Measurements from ENCODE around the gene HSD17B2.

HSD17B2 gene

DNA sequence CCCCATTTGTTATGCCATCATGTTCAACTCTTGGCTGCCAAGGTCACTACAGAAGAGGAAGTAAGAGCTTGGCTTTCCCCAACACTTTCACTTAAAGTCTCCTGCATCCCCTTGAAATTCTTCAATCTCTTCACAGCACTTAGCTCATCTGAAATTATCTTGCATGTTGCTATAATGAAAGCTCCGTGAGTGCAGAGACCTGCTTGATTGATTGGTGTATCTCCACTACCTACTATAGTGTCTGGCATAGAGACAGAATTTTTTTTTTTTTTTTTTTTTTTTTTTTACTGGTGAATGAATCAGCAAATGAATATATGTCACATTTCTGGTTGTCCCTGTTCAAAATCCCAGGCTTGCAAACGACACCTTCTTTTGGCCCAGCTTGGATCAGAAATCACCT, 21.9 kb upstream of the HSD17B2 start:
- TF ChIP-seq EP300 (IDR thresholded peaks at IDR 0.05; ENCODE audit: borderline replicate concordance) (no peak), RAD21 (IDR thresholded peaks at IDR 0.05; ENCODE audit: low read depth) (no peak), CEBPB (IDR thresholded peaks at IDR 0.05) (no peak)

DNA sequence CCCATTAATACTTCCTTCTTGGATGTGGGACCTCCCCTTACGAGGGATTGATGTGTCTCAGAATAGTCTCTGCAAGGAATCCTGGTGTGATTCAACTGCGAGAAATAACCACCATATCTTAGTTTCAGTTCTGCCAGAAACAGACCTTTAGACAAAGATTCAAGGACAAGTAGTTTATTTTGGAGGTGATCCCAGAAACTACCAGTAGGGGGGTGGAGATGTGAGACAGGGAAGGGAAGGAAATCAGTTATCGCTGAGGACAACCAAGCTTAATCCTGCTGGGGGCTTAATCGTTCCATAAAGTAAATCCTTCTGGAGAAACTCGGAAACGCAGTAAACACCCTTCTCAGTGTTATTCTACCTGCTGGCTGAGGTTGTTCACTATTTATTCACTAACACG, 18.8 kb upstream of the HSD17B2 start:
- no peak for TF ChIP-seq TAF1 (IDR thresholded peaks at IDR 0.05; ENCODE audit: low read depth)
- no peak for TF ChIP-seq CREB1 (IDR thresholded peaks at IDR 0.05; ENCODE audit: low read depth)
- TF ChIP-seq, protein P1, sequence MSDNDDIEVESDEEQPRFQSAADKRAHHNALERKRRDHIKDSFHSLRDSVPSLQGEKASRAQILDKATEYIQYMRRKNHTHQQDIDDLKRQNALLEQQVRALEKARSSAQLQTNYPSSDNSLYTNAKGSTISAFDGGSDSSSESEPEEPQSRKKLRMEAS (IDR thresholded peaks at IDR 0.05) = no peak
- no peak for TF ChIP-seq EGR1 (IDR thresholded peaks at IDR 0.05)
- no peak for TF ChIP-seq TCF12 (IDR thresholded peaks at IDR 0.05; ENCODE audit: low read depth)
- no peak for TF ChIP-seq FOXM1 (IDR thresholded peaks at IDR 0.05; ENCODE audit: borderline replicate concordance, low read depth)
- TF ChIP-seq TEAD4 (IDR thresholded peaks at IDR 0.05) = no peak
- TF ChIP-seq CEBPB (IDR thresholded peaks at IDR 0.05) = no peak
- TF ChIP-seq NFIC (IDR thresholded peaks at IDR 0.05) = no peak
- no peak for TF ChIP-seq RAD21 (IDR thresholded peaks at IDR 0.05; ENCODE audit: low read depth)
- no peak for TF ChIP-seq ZBTB7A (IDR thresholded peaks at IDR 0.05; ENCODE audit: low read depth)

DNA sequence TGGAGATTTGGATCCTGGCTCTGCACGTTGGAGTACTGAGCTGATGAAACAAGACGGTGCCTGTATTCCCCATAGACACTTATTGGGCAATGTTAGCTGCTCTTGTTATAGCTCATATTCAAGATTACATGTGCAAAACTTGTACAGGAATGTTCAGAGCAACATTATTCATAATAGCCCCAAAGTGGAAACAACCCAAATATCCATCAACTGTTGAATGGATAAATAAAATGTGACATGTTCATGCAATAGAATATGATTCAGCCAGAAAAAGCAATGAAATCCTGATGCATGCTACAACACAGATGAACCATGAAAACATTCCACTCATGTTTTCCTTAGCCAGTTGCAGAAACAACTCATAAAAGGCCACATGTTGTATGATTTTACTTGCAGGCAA, 18.1 kb upstream of the HSD17B2 start:
- TF ChIP-seq ZBTB7A (IDR thresholded peaks at IDR 0.05; ENCODE audit: low read depth) (no peak), CREB1 (IDR thresholded peaks at IDR 0.05; ENCODE audit: low read depth) (no peak), FOXM1 (IDR thresholded peaks at IDR 0.05; ENCODE audit: borderline replicate concordance, low read depth) (no peak), YY1 (IDR thresholded peaks at IDR 0.05; ENCODE audit: low read depth) (no peak), EP300 (IDR thresholded peaks at IDR 0.05; ENCODE audit: borderline replicate concordance) (no peak), TAF1 (IDR thresholded peaks at IDR 0.05; ENCODE audit: low read depth) (no peak), TEAD4 (IDR thresholded peaks at IDR 0.05) (no peak), RAD21 (IDR thresholded peaks at IDR 0.05; ENCODE audit: low read depth) (no peak), CEBPB (IDR thresholded peaks at IDR 0.05) (no peak), TCF12 (IDR thresholded peaks at IDR 0.05; ENCODE audit: low read depth) (no peak), EGR1 (IDR thresholded peaks at IDR 0.05) (no peak), NFIC (IDR thresholded peaks at IDR 0.05) (no peak)
- TF ChIP-seq, protein P2, sequence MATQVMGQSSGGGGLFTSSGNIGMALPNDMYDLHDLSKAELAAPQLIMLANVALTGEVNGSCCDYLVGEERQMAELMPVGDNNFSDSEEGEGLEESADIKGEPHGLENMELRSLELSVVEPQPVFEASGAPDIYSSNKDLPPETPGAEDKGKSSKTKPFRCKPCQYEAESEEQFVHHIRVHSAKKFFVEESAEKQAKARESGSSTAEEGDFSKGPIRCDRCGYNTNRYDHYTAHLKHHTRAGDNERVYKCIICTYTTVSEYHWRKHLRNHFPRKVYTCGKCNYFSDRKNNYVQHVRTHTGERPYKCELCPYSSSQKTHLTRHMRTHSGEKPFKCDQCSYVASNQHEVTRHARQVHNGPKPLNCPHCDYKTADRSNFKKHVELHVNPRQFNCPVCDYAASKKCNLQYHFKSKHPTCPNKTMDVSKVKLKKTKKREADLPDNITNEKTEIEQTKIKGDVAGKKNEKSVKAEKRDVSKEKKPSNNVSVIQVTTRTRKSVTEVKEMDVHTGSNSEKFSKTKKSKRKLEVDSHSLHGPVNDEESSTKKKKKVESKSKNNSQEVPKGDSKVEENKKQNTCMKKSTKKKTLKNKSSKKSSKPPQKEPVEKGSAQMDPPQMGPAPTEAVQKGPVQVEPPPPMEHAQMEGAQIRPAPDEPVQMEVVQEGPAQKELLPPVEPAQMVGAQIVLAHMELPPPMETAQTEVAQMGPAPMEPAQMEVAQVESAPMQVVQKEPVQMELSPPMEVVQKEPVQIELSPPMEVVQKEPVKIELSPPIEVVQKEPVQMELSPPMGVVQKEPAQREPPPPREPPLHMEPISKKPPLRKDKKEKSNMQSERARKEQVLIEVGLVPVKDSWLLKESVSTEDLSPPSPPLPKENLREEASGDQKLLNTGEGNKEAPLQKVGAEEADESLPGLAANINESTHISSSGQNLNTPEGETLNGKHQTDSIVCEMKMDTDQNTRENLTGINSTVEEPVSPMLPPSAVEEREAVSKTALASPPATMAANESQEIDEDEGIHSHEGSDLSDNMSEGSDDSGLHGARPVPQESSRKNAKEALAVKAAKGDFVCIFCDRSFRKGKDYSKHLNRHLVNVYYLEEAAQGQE (IDR thresholded peaks at IDR 0.05; ENCODE audit: low read depth) = no peak
- TF ChIP-seq, protein P3, sequence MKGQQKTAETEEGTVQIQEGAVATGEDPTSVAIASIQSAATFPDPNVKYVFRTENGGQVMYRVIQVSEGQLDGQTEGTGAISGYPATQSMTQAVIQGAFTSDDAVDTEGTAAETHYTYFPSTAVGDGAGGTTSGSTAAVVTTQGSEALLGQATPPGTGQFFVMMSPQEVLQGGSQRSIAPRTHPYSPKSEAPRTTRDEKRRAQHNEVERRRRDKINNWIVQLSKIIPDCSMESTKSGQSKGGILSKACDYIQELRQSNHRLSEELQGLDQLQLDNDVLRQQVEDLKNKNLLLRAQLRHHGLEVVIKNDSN (IDR thresholded peaks at IDR 0.05) = no peak
- TF ChIP-seq, protein P1 (IDR thresholded peaks at IDR 0.05) = no peak

DNA sequence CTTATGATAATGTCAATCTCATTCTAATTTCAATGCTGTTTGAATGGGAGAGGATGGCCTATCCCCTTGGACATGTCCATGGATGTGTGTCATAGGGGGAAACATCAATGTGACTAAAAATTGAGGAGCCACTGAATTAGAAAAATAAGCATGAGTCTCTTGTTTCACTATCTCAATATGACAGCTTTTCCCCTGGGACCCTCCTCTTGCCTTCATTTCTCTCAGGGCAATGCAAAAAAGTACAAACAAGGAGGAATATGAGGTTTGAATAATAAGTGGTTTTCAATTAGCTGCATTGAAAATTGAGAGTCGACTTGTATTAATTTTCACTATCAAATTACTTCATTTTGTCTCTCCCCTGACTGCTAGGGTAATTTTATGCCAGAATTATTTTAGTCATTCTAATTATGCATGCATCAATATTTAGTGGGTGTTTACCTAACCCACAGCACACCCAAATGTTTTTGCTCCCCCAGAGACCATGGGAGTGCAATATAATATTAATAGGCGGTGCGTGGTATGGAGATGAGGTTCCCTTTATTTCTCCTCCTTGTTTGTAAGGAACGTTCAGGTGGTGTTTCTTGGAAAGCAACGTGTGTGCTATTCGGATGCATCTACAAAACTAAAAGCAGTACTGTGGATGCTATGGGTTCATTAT, 17.0 kb upstream of the HSD17B2 start:
- TF ChIP-seq NFIC (IDR thresholded peaks at IDR 0.05) = no peak
- no peak for TF ChIP-seq CEBPB (IDR thresholded peaks at IDR 0.05)
- no peak for TF ChIP-seq ZBTB7A (IDR thresholded peaks at IDR 0.05; ENCODE audit: low read depth)
- TF ChIP-seq, protein P1 (IDR thresholded peaks at IDR 0.05) = no peak
- TF ChIP-seq, protein P3 (IDR thresholded peaks at IDR 0.05) = no peak

DNA sequence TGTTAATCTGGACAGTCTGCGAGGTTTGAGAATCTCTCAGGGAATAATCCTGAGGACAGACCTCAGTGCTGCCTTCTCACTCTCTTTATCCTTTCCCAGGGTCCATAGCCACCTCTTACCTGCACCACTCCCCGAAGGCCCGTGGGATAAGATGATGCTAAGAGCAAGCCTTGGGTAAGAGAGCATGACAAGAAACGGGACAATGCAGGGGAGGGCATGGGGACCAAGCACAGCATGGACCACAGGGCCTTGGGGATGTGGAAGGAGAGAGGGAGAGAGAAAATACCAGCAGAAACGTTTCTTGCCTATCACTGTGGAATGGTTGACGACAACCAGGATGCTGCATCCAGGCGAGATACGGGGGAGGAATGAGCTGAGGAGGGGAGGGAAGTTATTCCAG, 15.5 kb upstream of the HSD17B2 start:
- TF ChIP-seq EP300 (IDR thresholded peaks at IDR 0.05; ENCODE audit: borderline replicate concordance) = no peak
- no peak for TF ChIP-seq CREB1 (IDR thresholded peaks at IDR 0.05; ENCODE audit: low read depth)
- no peak for TF ChIP-seq NFIC (IDR thresholded peaks at IDR 0.05)
- TF ChIP-seq ZBTB7A (IDR thresholded peaks at IDR 0.05; ENCODE audit: low read depth) = no peak
- no peak for TF ChIP-seq YY1 (IDR thresholded peaks at IDR 0.05; ENCODE audit: low read depth)
- TF ChIP-seq FOXM1 (IDR thresholded peaks at IDR 0.05; ENCODE audit: borderline replicate concordance, low read depth) = no peak
- TF ChIP-seq, protein P2 (IDR thresholded peaks at IDR 0.05; ENCODE audit: low read depth) = no peak
- TF ChIP-seq, protein P1 (IDR thresholded peaks at IDR 0.05) = no peak
- TF ChIP-seq, protein P3 (IDR thresholded peaks at IDR 0.05) = no peak
- no peak for TF ChIP-seq EGR1 (IDR thresholded peaks at IDR 0.05)
- TF ChIP-seq TCF12 (IDR thresholded peaks at IDR 0.05; ENCODE audit: low read depth) = no peak
- no peak for TF ChIP-seq CEBPB (IDR thresholded peaks at IDR 0.05)
